GM18868 (cell line): ENCODE data around the gene LRRTM2.
A peak's percentile ranks its signal among the peaks of the same experiment; 100 is the strongest.
"Not testable (repeated sequence)": the region's sequence is repeated elsewhere in the genome, so short reads cannot be mapped to it uniquely, and the experiment has no call there.

ENCODE experiments used
- ATAC-seq: cut with Tn5 transposase; IDR thresholded peaks from one replicate; pipeline ENCODE4 v1.9.1; 2021; ENCODE audit warnings: mild to moderate bottlenecking, moderate library complexity; ENCODE audit not compliant: unreplicated experiment

LRRTM2 gene, protein sequence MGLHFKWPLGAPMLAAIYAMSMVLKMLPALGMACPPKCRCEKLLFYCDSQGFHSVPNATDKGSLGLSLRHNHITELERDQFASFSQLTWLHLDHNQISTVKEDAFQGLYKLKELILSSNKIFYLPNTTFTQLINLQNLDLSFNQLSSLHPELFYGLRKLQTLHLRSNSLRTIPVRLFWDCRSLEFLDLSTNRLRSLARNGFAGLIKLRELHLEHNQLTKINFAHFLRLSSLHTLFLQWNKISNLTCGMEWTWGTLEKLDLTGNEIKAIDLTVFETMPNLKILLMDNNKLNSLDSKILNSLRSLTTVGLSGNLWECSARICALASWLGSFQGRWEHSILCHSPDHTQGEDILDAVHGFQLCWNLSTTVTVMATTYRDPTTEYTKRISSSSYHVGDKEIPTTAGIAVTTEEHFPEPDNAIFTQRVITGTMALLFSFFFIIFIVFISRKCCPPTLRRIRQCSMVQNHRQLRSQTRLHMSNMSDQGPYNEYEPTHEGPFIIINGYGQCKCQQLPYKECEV

DNA sequence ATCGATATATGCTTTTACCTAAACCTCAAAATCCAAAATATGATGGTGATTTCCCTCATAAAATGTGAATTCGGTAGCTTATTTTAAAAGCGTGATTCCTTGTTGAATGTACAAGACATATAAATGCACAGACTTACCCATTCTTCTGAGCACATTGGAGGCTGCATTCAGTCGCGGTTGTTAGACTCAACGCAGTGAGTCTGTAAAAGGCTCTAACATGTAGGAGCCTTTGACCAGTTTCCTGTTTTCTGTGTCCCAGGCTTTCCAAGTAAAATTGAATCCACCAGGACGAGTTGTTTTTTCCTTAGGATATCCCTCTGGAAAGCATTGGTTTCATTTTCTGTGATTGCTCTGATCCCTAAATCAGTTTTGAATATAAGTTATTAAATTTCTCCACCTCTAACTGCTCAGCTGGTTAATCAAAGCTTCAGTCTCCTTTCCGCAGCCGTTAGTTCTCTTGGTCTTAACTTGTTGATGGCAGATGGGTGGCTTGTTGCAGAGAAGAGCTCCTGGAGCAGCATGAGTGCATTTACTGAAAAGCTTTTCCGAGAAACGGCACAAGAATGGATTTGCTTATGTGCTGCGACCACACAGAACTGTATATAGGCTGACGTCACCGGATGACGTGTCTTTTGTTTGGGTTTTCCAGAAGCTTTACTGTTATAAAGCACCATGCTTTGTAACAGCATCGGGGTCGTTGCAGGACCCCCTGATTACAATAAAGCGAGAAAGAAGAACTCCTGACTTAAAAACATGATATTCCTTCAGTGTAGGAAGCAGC, at the start of gene LRRTM2:
Gene LRRTM2, minus strand, starts transcription at position 565 of the 781 bp plus-strand sequence. Its CDS starts 424 bp downstream, at position 141.
- no peak for ATAC-seq

DNA sequence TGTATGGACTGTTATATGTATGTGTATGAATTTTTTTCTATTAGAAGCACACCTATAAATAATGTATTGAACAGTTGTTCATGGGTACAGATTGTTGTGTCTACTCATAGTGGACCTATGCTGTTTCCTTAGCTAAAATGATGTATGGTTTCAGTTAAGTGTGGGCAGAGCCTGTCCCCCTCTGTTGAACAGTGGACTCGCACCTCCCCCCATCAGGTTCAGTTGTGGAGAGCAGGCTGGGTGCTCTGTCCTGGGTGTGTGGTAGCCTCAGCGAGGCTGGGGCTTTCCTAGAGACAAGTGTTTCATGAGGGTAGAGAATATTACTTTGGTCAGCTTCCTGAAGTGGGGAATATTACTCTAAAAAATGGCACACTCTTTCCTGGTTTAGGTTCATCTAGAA, 47.4 kb upstream of the LRRTM2 start:
- peak; percentile 52 for ATAC-seq

DNA sequence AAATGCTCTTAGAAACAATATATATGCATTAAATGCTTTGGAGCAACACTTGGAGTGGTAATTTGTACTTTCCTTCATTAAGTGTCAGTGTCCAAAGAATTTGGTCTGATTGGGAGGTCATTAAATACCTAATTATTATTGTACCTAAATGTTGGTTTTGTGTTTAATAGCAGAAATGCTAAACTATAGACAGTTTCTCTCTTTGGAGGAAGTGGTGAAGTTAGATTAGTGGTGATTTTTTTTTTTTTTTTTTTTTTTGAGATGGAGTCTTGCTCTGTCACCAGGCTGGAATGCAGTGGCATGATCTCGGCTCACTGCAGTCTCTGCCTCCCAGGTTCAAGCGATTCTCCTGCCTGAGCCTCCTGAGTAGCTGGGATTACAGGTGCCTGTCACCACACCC, 46.2 kb upstream of the LRRTM2 start:
- ATAC-seq, result not testable (repeated sequence)

DNA sequence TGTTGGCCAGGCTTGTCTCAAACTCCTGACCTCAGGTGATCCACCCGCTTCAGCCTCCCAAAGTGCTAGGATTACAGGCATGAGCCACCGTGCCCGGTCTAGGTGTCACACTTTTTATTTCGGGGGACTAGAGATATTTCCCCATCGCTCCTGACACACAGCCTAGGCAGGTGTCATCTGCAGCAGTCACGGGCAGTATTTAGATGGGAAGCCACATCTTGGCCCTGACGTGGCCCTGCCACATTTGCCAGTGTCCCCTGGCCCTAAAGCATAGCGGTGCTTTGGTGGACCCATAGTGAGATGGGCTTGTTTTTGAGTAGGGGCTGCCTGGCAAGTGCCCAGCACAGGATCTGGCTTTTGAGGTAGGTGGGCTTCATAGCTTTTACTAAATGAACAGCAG, 45.0 kb upstream of the LRRTM2 start:
- no peak for ATAC-seq

DNA sequence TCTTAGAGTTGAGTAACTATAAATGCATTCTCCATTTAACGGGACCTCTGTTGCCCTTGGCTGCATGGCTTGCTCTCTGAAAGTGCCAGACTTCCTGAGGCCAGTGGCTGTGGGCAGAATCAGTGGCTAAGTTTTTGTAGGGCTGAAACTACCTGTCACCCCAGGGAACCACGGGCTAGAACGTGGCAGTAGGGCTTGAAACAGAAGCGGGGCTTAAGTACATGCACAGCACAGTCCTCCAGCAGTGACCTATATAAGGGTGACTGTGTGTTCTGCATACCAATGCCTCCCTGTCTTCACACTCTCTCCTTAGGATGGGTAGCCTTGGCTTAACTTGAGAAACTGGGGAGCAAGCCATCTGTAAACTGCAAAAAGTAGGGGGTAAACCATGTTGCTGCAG, 43.6 kb upstream of the LRRTM2 start:
- ATAC-seq, result no peak

DNA sequence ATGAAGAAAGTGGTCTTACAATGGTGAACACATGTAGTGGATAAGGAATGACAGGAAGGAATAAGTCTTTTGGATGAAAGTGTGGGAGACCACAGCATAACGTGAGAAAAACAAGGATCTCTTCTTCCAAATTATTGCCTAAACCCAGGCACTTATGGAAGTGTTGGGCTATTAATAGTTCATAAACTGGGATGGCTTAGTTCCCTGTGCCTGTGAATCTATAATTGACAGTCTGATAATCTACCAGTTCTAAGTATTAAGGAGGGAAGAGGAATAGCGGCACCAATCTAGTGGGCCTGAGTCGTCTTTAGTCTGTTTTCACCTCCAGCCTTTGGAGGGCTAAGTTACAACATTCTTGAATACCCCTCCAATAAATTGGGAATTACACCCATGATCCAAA, 39.2 kb upstream of the LRRTM2 start:
- no peak for ATAC-seq

DNA sequence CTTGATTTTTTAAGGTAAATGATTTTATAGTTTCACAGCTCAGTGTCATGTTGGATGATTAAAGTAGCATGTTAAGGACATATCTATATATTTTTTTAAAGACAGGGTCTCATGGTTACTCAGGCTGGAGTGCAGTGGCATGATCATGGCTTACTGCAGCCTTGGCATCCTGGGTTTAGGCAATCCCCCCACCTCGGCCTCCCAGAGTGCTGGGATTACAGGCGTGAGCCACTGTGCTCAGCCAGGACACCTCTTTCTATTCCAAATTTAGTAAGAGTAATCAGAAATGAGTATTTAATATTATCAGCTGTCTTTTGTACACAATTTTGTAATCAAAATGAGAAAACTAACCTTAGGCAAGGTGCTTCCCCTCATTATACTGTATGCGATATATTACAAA, 38.6 kb upstream of the LRRTM2 start:
- no peak for ATAC-seq

DNA sequence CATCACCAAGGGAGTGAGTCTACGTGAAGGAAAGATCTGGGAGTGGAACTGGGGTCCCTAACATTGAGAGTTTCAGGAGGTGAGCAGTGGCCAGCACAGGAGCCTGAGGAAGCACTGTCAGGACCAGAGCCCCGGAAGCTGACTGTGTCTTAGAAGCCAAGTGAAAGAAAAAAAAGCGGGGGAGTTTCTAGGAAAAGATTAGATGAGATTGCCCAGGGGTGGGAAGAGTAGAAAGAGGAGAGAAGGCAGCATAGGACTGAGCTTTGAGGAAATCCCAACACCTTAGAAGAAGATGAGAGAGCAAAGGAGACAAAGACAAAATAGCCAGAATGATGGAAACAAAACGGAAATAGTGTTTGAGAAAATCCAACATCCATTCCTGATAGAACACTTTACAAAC, 37.0 kb upstream of the LRRTM2 start:
- no peak for ATAC-seq

DNA sequence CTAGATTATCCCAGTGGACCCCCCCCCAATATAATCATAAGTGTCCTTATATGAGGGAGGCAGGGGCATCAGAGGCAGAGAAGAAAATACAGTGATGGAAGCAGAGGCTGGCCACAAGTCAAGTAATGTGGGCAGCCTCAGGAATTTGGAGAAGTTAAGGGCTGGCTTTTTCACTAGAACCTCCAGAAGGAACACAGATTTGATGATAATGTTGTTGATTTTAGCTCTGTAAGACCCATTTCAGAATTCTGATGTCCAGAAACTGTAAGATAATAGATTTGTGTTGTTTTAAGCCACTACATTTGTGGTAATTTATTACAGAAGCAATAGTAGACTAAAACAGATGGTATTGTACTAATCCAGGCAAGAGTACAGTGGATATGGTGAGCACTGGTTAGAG, 36.3 kb upstream of the LRRTM2 start:
- ATAC-seq, result no peak

DNA sequence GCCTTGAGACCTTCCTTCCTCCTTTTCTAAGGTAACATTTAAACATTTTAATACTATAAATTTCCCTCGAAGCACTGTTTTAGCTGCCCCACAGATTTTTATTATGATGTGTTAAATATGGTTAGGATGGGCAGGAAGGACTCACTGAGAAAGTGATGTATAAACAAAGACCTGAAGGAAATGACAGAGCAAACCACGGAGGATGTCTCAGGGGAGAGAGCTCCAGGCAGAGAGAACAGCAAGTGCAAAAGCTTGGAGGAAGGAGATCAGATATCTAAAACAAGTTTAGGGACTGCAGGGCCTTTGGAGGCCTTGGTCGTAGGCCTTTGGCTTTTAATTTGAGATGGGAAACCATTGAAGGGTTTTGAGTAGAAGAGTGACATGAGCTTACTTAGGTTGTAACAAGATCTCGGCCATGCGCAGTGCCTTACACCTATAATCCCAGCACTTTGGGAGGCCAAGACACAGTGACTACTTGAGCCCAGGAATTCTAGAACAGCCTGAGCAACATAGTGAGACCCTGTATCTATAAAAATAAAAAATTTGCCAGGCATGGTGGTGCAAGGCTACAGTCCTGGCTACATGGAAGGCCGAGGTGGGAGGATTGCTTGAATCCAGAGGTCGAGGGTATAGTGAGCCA, 35.5 kb upstream of the LRRTM2 start:
- no peak for ATAC-seq

DNA sequence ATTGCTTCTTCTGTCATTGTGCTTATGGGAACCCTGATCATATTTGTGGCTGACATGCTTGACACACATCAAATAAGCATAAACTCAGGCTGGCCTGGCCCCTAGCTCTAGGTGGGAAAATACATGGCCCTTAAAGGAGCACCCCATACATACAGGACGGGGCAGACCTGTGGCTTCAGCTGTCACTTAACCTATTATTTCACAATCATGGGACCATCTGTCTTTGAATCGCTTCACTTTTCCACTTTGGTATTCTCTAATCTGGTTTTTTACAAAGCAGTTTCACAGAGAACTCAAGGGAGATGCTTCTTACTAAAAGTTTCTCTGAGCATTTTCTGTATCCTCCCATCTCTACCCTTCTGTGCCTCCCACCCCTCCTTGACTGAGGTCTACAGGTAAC, 34.6 kb upstream of the LRRTM2 start:
- no peak for ATAC-seq

DNA sequence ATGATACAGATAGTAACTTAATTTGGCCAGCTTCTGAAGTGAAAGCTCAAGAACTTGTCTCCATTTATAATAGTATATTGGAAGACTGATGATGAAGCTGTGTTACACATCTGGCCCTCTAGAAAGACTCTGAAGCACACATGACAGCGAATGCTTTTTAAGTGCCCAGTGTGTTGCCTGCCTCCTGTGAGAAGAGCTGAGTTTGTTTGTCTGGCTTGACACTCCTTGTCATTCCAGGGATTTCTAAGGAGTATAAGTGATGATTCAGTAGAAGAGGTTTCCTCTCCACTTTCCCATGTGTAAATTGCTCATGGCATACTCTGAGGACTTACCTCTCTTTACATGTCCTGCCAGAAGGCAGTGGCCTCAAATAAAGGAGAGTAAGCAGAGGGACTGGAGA, 30.4 kb upstream of the LRRTM2 start:
- no peak for ATAC-seq

DNA sequence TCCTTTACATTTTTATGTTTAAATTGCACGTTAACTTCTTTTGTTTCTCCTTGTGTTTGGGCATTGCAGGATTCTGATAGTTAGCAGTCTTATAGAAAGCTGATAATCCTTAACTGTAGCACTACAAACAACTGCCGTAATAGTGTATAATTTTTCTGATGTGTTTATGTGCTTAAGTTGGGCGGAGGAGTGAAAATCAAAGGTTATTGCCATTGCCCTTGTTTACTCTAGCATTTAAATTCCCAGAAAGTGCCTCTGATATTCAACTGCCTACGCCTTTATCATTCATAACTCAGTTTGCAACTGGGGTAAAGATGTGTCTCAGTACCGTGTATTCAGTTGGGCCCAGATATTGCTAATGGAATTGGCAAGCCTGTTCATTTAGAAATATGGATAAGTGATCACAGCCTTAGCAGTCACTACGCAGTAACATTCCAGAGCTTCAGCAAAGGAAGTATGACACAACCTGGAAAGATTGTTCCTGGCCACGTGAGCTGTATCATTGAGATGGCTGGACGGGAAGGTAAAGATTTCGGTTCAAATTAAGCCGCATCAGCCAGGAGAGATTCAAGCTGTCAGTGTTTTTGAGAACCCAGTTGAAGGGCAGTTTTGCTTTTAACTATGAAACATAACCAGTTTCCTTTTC, 28.1 kb upstream of the LRRTM2 start:
- no peak for ATAC-seq

DNA sequence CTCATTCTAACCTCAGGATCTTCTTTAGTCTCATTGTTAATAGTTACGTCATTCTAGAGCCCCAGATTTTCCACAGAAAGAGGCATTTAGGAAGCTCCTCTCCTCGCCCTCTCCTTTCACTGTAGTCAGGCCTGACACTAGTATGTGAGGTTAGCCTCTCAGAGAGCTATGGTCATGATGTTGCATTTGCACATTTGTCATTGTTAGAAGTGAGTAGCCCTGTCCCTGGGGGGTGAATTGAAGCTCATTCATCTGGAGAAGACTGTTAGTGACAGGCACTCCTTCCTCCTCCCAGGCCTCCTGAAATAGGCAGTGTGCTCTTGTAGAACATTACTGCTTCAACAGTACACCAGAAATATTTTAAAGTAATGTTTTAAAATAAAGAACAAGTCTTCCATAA, 26.6 kb upstream of the LRRTM2 start:
- ATAC-seq, result no peak

DNA sequence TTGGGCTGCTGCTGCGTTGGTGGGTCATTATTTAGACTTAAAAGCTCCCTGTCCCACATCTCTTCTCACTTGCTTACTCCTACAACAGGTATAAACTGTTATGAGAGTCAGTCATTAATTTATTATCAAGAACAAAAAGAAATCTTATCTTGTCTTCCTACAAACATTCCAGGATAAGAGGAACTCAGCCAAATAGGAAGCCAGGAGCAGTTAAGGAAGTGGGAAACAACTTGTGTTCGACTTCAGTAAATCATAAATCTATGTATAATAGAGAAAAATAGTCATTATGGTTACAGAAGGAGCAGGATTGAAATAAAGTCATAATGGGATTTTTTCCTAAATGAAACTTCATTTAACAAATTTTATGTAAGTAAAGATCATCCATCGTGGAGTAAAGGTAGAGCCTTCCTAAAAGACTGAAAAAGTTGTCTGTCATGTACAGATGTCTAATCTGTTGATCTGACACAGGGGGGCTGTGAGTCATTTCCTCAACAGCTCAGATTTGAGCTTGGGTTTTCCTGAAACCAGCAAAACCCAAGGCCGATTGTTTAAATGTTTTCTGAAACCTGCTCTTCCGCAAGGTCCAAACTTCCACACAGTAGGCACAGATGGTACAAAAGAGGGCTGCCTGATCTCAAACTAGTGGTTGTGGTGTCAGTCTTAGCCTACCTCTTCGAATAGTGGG, 25.3 kb upstream of the LRRTM2 start:
- ATAC-seq, result no peak

DNA sequence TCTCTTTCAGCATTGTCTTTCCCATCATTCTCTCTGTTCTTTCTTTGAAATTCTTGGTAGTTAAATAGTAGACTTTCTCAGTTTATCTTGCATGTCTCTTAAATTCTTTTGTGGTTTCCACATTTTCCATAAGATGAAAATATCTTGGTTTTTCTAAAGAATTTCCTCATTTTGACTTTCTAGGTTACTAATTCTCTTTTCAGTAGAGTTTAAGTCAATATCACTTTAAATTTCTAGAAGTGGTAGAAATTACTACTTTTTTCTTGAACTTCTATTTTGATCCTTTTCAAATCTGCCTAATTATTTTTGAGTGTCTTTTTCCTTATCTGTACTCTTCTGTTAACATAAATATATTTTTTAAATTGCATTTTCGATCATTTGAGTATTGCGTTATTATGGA, 23.6 kb upstream of the LRRTM2 start:
- ATAC-seq, result no peak

DNA sequence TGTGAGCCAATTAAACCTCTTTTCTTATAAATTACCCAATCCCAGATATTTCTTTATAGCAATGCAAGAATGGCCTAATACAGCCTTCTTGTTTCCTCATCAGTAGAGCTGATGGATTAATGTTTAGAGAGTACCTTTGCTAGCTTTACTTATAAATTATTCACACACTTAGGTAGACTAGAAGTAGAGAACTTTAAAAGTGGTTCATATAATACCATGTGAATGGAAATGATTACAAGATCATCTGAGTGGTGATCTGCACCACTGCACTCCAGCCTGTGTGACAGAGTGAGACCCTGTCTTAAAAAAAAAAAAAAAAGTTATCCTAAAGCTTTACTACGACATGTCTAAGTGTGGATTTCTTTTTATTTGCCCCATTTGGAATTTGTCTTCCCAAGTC, 23.2 kb upstream of the LRRTM2 start:
- no peak for ATAC-seq

DNA sequence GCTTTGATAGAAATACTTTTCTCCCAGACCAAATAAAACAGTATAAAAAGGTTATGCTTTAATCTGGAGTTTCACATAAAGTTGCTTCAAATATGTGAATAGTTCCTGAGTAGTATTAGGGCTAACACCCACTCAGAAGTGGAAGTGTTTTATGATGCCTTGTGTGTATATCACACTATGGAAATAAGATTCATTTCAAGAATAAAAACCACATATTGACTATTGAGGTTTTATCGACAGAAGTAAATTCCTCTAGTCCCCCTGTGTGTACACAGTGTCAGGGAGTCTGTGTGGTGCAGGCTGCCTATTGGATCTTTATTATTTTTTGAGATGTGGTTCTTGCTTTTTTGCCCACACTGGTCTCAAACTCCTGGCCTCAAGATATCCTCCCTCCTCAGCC, 20.8 kb upstream of the LRRTM2 start:
- ATAC-seq, result no peak

DNA sequence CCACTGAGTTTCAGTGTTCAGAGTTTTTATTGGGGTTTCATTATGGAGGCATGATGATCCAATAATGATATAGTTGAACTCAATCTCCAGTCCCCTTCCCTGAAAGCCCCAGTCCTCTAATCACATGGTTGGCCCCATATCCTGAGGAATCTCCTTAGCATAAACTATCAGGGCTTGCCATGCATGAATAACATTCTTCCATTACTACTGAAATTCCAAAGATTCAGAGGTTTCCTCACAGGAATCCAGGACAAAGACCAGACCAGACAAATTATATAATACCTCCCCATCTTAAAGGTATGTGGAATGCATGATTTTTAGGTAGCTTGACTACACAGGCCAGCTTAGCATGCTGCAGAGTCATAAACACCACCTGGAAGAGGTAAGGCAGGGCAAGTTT, 15.5 kb upstream of the LRRTM2 start:
- ATAC-seq, result no peak

DNA sequence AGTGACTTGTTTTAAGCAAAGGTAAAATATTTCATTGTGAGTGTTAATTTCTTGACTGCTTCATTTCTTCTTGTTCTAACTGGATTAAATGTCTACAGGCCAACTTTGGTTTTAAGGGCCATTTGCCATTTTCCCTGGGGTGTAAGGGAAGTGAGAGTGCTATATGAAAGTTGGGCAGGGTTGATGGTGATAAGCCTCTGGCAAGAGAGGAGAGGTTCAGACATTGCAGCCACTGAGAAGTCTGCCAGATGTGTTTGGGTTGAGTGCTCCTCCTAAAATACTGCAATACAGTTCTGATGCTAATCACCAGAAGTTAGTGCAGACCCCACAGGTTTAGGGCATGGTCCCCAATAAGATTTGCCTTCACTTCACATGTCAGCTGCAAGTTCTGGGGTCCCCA, 14.9 kb upstream of the LRRTM2 start:
- ATAC-seq, result no peak

DNA sequence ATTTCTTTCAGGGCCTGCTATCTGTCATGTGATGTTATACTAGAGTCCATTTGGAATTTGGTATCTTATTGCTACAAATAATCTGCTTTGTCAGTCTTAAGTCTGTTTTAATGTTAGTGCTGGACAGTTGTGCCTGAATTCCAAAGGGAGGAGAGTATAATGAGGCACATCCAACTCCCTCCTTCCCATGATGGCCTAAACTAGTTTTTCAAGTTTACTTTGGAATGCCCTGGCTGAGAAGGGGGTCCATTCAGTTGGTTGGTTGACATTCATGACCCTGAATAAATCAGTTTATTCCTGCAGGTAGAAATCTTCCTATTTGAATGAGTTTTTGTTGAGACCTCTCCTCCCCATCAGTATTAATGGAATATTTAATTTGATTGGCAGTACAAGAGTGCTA, 9.4 kb upstream of the LRRTM2 start:
- no peak for ATAC-seq
